GM12872 (cell line): Measurements from ENCODE around the gene A1CF.

Source experiments
- CTCF ChIP-seq: IDR thresholded peaks from 3 replicates; pipeline ENCODE4 v1.5.1; 2011; ENCODE audit warnings: low read depth, mild to moderate bottlenecking, low read length, moderate library complexity; ENCODE audit not compliant: insufficient read depth

Gene A1CF

GRCh38 chr10:50799595-50799994 lies 85.8 kb downstream of the A1CF start:
- TF ChIP-seq CTCF: no peak

- TF ChIP-seq CTCF: no peak
These were observed 87.1 kb downstream of the A1CF start for GRCh38 chr10:50798297-50798696.

GRCh38 chr10:50796693-50797092 lies 88.7 kb downstream of the A1CF start:
- no peak for TF ChIP-seq CTCF

GRCh38 chr10:50794490-50794889 lies 90.9 kb downstream of the A1CF start:
- no peak for TF ChIP-seq CTCF

GRCh38 chr10:50788951-50789945 lies 96.2 kb downstream of the A1CF start:
- TF ChIP-seq CTCF: peak; percentile 29; the same call in 2 of the 3 replicates
